Posterior cingulate gyrus (tissue), 11 donors: ENCODE measurements around the gene MACROD2.

Experiments
- DNase-seq, 10 donors: peaks; one replicate each; pipeline versions ENCODE4 v3.0.0 to v3.0.0-alpha.2; 2020 to 2021; ENCODE audit warnings: mixed read lengths in 3 of 10
- intact Hi-C: fragments of 100-400 bp; cut with DNase I; formaldehyde crosslinking; loops from one replicate; pipeline ENCODE4 v1.15.1; 2023

Gene MACROD2

GRCh38 chr20:15253431-15253830 lies 1258.1 kb downstream of the MACROD2 start:
- intact Hi-C loops, result no loop called here
- no peak for DNase-seq

- no peak for DNase-seq
- intact Hi-C loops, result no loop called here
Observed at GRCh38 chr20:15256676-15257568, 1261.6 kb downstream of the MACROD2 start.

- DNase-seq, result no peak
- intact Hi-C loops, result no loop called here
Observed at GRCh38 chr20:15257569-15257870, 1262.2 kb downstream of the MACROD2 start.

GRCh38 chr20:15265581-15266309 lies 1270.4 kb downstream of the MACROD2 start:
- no peak for DNase-seq
- intact Hi-C loops, result no loop called here

GRCh38 chr20:15267935-15268334 lies 1272.6 kb downstream of the MACROD2 start:
- intact Hi-C loops, result no loop called here

GRCh38 chr20:15278041-15278440 lies 1282.7 kb downstream of the MACROD2 start:
- intact Hi-C loops, result no loop called here
- no peak for DNase-seq

More at GRCh38 chr20:15267935-15268334, 1272.6 kb downstream of the MACROD2 start:
- no peak for DNase-seq

- no peak for DNase-seq
- intact Hi-C loops, result no loop called here
Observed at GRCh38 chr20:15287329-15287728, 1292.0 kb downstream of the MACROD2 start.

GRCh38 chr20:15288106-15288505 lies 1292.8 kb downstream of the MACROD2 start:
- intact Hi-C loops, result no loop called here
- peak in 3 of 10 donors; percentile 27 to 68 (median 46) for DNase-seq

GRCh38 chr20:15289337-15289736 lies 1294.0 kb downstream of the MACROD2 start:
- DNase-seq, result no peak
- intact Hi-C loops, result no loop called here

- intact Hi-C loops, result no loop called here
- no peak for DNase-seq
Observed at GRCh38 chr20:15292405-15292804, 1297.1 kb downstream of the MACROD2 start.

- DNase-seq, result no peak
- intact Hi-C loops, result no loop called here
Observed at GRCh38 chr20:15296422-15296821, 1301.1 kb downstream of the MACROD2 start.

- DNase-seq, result no peak
- intact Hi-C loops, result no loop called here
Observed at GRCh38 chr20:15297059-15297875, 1302.0 kb downstream of the MACROD2 start.

- DNase-seq, result no peak
- intact Hi-C loops, result no loop called here
Observed at GRCh38 chr20:15302075-15302474, 1306.8 kb downstream of the MACROD2 start.

GRCh38 chr20:15310361-15310760 lies 1315.0 kb downstream of the MACROD2 start:
- intact Hi-C loops, result no loop called here
- DNase-seq, result no peak

- DNase-seq, result no peak
- intact Hi-C loops, result no loop called here
Observed at GRCh38 chr20:15316556-15316955, 1321.2 kb downstream of the MACROD2 start.

GRCh38 chr20:15317546-15318232 lies 1322.4 kb downstream of the MACROD2 start:
- intact Hi-C loops, result no loop called here

GRCh38 chr20:15318682-15319081 lies 1323.4 kb downstream of the MACROD2 start:
- intact Hi-C loops, result no loop called here
- no peak for DNase-seq

More at GRCh38 chr20:15317546-15318232, 1322.4 kb downstream of the MACROD2 start:
- no peak for DNase-seq

GRCh38 chr20:15319439-15319838 lies 1324.1 kb downstream of the MACROD2 start:
- intact Hi-C loops, result no loop called here
- no peak for DNase-seq

- DNase-seq, result no peak
- intact Hi-C loops, result no loop called here
Observed at GRCh38 chr20:15320941-15321340, 1325.6 kb downstream of the MACROD2 start.

GRCh38 chr20:15327123-15327522 lies 1331.8 kb downstream of the MACROD2 start:
- intact Hi-C loops, result no loop called here
- no peak for DNase-seq
